Suprapubic skin (tissue), 4 donors: ENCODE data around the gene UMAD1.

ENCODE experiments used
- CTCF ChIP-seq, 2 donors: fragments of 200-600 bp in 1 of 2; fragments of 450-650 bp in 1 of 2; sonication (generic) in 1 of 2; IDR thresholded peaks; one replicate each; pipeline ENCODE4 v1.5.1; 2016 to 2019; ENCODE audit warnings: antibody characterized with exemption in 2 of 2, mild to moderate bottlenecking in 1 of 2, moderate library complexity in 1 of 2
- POLR2A ChIP-seq, 2 donors: fragments of 450-650 bp; IDR thresholded peaks; one replicate each; pipeline ENCODE4 v1.6.1; 2017; ENCODE audit warnings: antibody characterized with exemption in 2 of 2, mild to moderate bottlenecking in 2 of 2, moderate library complexity in 2 of 2
- POLR2AphosphoS5 ChIP-seq, 3 donors: sonication (generic); formaldehyde crosslinking; IDR thresholded peaks; one replicate each; pipeline ENCODE4 v1.6.1; 2017; ENCODE audit warnings: antibody characterized with exemption in 3 of 3

GRCh38 chr7:7751243-7752092 lies 110.9 kb downstream of the UMAD1 start:
- TF ChIP-seq CTCF (IDR thresholded peaks at IDR 0.05): no peak
- TF ChIP-seq POLR2AphosphoS5 (IDR thresholded peaks at IDR 0.05): no peak
- no peak for TF ChIP-seq POLR2A (IDR thresholded peaks at IDR 0.05)
